Measurements from ENCODE around the gene TLL2. TPM values are rescaled to one million over a fixed set of nuclear protein-coding genes. Genes with fewer than 3 reads are reported as not detected.

Gene TLL2
- total and polyA plus RNA-seq, 2 of the 4 experiments (the other 2 are of a cell fraction): under 0.01 to 0.05 TPM

DNA sequence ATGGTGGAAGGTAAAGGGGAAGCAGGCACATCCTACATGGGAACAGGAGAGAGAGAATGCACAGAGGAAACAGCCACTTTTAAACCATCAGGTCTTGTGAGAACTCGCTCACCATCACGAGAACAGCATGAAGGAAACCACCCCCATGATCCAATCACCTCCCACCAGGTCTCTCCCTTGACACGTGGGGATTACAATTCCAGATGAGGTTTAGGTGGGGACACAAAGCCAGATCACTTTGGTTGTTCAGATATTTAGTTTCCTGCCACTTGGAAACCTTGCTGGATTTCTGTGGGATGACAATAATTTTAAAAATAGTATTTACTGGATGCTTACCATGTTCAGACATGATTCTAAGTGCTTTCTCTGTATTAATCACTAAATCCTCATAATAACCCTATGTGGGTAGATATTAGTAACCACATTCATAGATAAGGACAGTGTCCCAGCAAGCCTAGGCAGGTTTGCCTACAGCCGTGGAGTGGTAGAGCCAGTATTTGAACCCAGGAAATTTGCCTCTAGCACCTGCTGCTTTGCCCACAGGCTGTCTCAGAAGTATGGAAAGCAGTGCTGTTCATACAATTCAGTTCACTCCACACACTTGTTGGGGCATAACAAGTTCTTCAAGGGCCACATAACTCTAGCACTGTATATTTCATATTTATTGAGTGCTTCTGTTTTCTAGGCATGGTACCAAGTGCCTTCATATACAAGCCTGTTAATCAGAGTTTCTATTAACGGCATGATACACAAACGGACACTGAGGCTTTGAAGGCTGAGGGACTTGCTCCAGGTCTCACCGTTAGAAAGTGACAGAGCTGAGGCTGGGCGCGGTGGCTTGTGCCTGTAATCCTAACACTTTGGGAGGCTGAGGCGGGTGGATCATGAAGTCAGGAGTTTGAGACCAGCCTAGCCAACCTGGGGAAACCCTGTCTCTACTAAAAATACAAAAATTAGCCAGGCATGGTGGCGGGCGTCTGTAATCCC, 8.3 kb downstream of the TLL2 start (continued):
- TF ChIP-seq, protein P1, sequence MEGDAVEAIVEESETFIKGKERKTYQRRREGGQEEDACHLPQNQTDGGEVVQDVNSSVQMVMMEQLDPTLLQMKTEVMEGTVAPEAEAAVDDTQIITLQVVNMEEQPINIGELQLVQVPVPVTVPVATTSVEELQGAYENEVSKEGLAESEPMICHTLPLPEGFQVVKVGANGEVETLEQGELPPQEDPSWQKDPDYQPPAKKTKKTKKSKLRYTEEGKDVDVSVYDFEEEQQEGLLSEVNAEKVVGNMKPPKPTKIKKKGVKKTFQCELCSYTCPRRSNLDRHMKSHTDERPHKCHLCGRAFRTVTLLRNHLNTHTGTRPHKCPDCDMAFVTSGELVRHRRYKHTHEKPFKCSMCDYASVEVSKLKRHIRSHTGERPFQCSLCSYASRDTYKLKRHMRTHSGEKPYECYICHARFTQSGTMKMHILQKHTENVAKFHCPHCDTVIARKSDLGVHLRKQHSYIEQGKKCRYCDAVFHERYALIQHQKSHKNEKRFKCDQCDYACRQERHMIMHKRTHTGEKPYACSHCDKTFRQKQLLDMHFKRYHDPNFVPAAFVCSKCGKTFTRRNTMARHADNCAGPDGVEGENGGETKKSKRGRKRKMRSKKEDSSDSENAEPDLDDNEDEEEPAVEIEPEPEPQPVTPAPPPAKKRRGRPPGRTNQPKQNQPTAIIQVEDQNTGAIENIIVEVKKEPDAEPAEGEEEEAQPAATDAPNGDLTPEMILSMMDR (conservative IDR thresholded peaks at IDR 0.05; ENCODE audit: low read depth, low read length): no peak
